GM12874 (cell line): ENCODE measurements around the gene PPFIA1.

Experiments used
- TF ChIP-seq, protein P1 (sequence below): IDR thresholded peaks from 2 replicates; pipeline ENCODE4 v1.5.1; 2011; ENCODE audit warnings: low read depth, mild to moderate bottlenecking, control low read depth, low read length, moderate library complexity; ENCODE audit not compliant: insufficient read depth

The PPFIA1 gene

DNA sequence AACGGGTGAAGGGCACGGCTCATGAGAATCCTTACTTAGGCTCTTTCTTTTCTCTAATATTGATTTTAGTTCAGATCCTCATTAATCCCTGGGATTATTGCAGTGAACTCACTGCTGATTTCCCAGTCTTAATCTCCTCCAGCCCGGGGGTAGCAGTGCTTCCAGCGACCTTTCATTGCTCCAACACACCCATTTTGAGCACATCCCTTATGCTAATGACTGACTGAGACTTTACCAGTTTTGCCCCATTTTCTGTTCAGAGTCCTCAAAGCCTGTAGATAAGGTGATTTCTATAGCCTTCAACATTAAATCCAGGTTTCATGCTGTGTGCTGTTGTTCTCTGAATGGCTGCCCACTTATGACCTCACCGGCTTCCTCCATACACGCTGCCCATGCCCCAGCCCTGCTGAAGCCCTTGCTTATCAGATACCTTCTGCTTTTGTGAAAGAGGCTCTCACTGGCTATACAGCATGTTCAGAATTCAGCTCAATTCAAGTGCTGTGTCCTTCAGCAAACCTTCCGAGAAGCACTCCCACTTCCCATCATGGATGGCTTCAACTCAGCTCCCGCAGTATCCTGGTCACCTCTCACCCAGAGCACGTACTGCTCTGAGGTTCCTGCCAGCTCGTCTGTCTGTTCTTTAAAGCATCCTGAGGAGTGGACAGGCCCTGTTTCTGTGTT lies 49.0 kb downstream of the PPFIA1 start:
- TF ChIP-seq, protein P1, sequence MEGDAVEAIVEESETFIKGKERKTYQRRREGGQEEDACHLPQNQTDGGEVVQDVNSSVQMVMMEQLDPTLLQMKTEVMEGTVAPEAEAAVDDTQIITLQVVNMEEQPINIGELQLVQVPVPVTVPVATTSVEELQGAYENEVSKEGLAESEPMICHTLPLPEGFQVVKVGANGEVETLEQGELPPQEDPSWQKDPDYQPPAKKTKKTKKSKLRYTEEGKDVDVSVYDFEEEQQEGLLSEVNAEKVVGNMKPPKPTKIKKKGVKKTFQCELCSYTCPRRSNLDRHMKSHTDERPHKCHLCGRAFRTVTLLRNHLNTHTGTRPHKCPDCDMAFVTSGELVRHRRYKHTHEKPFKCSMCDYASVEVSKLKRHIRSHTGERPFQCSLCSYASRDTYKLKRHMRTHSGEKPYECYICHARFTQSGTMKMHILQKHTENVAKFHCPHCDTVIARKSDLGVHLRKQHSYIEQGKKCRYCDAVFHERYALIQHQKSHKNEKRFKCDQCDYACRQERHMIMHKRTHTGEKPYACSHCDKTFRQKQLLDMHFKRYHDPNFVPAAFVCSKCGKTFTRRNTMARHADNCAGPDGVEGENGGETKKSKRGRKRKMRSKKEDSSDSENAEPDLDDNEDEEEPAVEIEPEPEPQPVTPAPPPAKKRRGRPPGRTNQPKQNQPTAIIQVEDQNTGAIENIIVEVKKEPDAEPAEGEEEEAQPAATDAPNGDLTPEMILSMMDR, result no peak

GRCh38 chr11:70322666-70323065 lies 52.2 kb downstream of the PPFIA1 start:
- TF ChIP-seq, protein P1, result no peak

DNA sequence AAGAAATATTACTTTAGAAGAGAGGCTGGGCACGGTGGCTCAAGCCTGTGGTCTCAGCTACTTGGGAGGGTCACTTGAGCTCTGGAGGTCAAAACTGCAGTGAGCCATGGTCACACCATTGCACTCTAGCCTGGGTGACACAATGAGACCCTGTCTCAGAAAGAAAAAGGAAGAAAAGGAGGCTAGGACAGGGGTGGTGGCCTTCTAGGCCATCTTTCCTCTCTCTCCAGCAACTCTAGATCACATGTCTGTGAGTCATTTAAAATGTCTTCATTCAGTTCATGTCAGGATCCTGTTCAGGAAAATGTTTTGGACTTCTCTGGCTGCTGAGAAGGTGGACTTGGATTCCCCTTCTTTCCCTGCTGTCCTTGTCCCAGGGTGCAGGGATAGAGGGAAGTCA lies 53.3 kb downstream of the PPFIA1 start:
- TF ChIP-seq, protein P1, result no peak

- TF ChIP-seq, protein P1, result no peak
Measured at GRCh38 chr11:70324376-70325115, 54.1 kb downstream of the PPFIA1 start.

GRCh38 chr11:70325824-70326223 lies 55.3 kb downstream of the PPFIA1 start:
- TF ChIP-seq, protein P1, result no peak

DNA sequence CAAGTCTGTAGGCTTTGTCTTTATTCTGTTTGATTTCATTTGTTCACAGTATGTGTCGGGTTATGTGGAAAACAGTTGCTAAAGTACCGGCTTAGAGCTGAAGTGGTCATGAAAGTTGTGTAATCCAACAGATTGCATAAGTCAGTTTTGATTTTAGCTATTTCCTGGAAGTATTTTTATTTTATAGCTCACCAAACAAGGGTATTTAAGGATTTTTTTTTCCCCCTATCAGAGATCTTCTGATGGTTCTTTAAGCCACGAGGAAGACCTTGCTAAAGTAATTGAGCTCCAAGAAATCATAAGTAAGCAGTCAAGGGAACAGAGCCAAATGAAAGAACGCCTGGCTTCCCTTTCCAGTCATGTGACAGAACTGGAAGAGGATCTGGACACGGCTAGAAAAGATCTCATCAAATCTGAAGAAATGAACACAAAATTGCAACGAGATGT lies 55.9 kb downstream of the PPFIA1 start:
- TF ChIP-seq, protein P1, result no peak

GRCh38 chr11:70326833-70327232 lies 56.3 kb downstream of the PPFIA1 start:
- TF ChIP-seq, protein P1, result no peak
